Right ventricle myocardium inferior (tissue), 1 donor: ENCODE results near the gene NDUFS6. TPM values are rescaled to one million over a fixed set of nuclear protein-coding genes. Genes with fewer than 3 reads are reported as not detected.
"Not testable (repeated sequence)": the region's sequence is repeated elsewhere in the genome, so short reads cannot be mapped to it uniquely, and the experiment has no call there.

Experiments
- ATAC-seq: fragments of 200-7000 bp; cut with Tn5 transposase; one replicate; pipeline ENCODE4 v1.9.1; 2020; ENCODE audit warnings: mild to moderate bottlenecking, moderate library complexity
- DNase-seq: peaks from one replicate; pipeline ENCODE4 v3.0.0; 2021; ENCODE audit errors: missing footprints
- intact Hi-C: fragments of 100-400 bp; cut with DNase I; formaldehyde crosslinking; loops from one replicate; pipeline ENCODE4 v1.11.0; 2022
- total RNA-seq: library from RNA; stranded (reverse); fragmentation: NEBNext Ultra II Directional; extraction: Animal tissue kit (Norgen Biotek cat#: 25700); gene quantifications from one replicate; pipeline ENCODE4 v1.2.1, GENCODE V29; 2021
- donor health status: DM: no; HTN: yes; CAD: no; lungs with severe emphysema.

Gene NDUFS6
- total RNA-seq, 1 donor from 2014 or later, result 134 TPM

DNA sequence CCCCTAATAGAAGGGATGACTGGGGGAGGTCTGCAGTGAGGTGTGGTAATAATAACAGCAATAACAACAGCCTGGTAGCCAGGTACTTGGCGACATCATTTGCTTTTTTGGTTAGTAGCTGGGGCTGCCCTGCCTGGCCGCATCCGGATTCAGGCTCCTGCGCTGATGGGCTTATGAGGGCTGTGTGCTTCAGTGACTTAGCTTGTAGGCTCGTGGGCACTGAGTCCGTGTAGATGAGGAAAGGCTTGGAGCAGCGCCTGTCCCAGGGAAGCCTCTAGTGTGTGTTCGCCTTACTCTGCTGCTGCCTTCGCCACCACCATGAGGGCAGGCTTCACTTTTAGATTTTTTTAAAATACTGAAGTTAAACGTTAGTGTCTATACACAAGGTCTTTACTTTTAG lies 4.5 kb downstream of the NDUFS6 start:
- no peak for ATAC-seq
- DNase-seq, result no peak
- intact Hi-C loops, result no loop called here

DNA sequence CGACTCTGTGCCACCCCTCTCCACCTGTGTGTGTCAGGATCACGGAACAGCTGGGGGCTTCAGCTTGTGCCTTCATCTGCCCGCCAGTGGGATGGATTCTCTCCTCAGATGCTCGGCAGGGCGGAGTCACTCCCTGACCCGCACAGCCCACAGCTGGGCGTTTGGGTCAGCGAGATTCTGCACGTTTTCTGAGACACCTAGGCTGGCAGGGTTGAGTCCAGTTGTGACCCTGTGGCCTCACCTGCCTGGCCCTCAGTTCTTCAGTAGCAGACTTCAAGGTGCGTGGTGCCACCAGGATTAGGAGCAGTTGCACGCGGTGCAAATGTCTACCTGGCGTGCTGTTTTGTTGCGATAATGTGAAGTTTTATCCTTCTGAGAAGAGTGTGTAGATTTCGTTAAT lies 5.0 kb downstream of the NDUFS6 start:
- DNase-seq (no peak), ATAC-seq (no peak)
- intact Hi-C loops, result no loop called here

DNA sequence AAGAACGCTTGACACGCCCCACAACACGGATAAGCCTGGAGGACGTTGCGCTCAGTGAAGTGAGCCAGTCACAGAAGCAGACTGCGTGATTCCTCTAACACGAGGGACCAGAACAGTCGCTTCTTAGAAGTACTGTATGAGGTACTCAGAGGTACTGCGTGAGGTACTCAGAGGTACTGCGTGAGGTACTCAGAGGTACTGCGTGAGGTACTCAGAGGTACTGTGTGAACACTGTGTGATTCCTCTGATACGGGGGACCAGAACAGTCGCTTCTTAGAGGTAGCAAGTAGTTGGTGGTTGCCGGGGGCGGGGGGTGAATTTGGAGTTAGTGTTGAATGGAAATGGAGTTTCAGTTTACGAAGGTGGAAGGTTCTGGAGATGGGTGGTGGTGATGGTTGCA lies 5.8 kb downstream of the NDUFS6 start:
- no peak for ATAC-seq
- intact Hi-C loops, result no loop called here
- no peak for DNase-seq

DNA sequence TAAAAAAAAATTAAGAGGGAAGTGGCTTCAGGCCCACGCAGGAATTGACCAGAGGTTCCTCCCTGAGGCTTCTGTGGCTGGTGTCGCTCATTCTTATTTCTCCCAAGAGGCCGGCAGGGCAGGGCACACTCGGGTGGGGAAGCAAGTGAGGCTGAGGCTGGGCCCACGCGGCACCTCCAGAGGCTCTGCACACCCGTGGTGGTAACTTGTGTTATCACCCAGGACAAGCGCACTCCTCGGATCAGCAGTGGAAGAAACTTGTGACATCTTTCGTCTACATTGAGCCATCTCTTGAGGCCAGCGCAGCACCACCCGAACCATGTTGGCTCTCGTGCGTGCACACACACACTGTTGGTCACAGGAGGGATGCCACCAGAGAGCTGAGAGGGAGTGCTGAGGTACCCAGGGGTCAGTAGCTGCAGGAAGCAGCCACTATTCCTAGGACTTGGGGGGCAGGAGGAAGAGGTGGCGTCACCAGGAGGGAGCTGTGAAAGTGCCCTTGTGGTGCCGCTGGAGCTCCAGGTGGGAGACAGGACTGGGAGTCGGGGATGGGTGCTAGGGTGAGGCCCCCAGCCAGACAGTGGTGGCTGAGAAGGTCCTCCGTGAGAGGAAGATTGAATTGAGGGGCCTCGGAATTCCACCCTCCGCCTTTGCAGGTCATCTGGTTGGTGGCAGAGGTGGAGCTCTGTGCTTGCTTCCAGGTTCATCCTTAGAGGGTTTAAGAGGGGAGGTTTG lies 6.4 kb downstream of the NDUFS6 start:
- no peak for DNase-seq
- no peak for ATAC-seq
- intact Hi-C loops, result no loop called here

DNA sequence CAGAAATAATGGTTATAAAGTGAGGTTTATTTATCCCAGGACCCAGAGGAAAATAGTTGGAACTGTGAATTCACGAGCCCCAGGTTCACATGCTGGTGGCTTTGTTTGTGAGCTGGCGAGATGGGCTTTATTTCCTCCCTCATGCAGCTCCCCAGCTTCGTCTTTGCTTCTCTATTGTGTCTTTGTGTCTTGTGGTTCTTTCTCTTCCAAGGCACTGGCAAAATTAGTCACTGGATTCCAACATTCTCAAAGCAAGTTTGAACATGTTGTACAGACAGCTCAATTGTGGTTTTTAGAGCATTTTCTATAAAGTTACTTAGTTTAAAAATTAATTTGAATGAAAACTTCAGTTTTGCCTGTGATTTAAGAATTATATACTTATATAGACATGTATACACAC lies 7.2 kb downstream of the NDUFS6 start:
- intact Hi-C loops, result no loop called here
- ATAC-seq, result no peak
- DNase-seq, result no peak

DNA sequence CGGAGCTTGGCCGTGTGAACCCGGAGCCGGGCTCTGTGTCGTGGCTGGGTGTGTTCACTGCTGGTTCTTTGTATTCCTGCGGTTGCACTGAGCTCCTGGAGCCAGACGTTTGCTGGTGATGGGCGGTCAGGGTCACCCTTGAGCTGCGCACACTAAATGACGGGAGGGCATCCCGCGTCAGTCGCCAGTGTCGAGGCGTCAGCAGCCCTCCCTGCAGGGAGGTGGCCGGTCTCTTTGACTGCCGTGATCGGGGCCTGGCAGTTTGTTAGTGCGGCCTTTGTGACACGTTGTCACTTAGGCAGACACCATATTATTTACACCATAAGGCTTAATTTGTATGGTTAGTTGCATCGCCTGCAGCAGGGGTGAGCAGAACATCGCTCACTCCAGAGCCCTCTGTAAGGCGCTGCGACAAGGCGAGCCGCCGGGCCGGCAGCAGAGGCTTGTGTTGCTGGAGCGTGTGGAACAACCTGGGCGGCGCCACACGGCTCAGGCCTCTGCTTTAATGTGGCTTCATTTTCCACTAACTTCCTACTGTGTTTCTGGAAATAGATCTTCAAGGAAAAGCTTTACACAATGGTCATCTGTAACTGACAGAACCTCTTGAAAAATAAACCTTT lies 8.3 kb downstream of the NDUFS6 start:
- ATAC-seq (no peak), DNase-seq (peak; percentile 59)
- intact Hi-C loops, result no loop called here

DNA sequence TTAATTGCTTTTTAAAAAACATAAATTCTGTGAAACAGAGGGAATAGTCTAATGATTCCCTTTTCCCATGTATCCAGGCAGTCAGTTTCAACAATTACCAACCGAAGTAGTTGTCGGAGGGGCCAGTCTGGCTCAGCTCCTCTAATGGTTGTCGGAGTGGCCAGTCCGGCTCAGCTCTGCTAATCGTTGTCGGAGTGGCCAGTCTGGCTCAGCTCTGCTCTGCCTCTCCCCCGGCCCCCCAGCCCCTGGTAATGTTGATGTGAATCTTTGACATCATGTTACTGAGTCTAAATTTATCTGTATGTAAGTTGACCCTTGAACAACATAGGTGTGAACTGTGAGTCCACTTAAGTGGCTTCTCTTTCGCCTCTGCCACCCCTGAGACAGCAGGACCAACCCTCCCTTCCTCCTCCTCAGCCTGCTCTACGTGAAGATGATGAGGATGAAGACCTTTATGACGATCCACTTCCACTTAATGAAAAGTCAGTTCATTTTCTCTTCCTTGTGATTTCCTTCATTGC lies 9.4 kb downstream of the NDUFS6 start:
- DNase-seq (peak; percentile 37), ATAC-seq (no peak)
- intact Hi-C loops, result no loop called here

DNA sequence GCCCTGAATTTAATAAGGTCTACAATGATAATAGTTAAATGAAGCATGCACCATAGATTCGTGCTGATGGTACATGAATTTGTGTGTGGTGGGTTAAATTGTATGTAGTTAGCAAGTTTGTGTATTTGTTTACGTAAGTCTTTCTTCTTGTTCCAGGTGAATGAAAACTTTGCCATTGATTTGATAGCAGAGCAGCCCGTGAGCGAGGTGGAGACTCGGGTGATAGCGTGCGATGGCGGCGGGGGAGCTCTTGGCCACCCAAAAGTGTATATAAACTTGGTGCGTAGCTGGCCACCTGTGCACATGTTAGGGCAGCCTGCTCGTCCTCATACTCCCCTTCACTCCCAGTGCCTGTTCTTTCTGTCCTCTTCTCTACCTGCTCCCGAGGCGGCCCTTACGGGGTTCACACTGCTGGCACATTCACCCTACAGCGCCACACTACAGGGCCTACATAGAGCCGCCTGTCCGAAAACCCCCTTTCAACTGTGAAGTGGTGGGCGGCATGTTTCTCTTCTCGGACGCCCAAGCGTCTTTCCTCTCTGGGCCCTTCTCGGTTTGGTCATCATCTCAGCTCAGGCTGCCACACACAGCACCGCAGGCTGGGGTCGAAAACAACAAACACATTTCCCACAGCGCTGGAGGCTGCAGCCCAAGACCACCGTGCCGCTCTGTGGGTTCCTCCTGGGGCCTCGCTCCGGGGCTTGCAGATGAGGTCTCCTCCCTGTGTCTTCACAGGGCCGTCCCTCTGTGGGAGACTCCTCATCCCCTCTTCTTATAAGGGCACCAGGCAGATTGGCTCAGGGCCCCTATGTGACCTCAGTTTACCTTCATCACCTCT lies 13.2 kb downstream of the NDUFS6 start:
- DNase-seq, result no peak
- intact Hi-C loops, result no loop called here

DNA sequence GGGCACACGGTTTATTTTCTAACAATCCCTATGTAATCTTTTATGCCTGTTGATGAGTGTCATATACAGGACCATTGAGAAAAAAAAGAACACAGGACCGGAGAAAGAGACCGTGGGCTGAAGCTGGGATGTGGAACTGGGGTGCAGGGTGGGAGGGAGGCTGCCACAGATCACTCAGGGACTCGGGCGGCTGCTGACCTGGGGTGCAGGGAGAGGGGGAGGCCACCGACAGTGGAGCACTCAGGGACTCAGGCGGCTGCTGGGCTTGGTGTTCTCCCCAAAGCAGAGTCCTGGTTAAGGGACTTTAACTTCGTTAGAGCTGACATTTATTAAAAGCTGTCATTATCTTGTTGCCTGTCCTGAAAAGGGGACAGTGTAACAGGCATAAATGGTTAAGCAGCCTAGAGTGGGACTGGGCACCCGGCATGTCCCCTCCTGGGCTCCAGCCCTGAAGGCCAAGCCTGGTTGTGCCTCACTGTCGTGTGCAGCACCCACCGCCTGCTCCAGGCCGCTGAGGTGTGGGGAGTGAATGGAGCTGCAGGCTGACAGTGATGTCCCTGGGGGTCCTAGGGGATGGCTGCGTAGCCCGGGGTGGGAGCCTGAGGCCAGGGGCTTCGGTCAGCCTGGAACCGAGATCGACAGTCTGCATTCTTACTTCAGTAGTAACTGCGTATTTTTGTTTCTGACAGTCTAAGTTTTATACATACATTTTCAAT lies 14.0 kb downstream of the NDUFS6 start:
- intact Hi-C loops, result no loop called here
- DNase-seq (no peak), ATAC-seq (no peak)

More for the DNA sequence above, 13.2 kb downstream of the NDUFS6 start:
- no peak for ATAC-seq

DNA sequence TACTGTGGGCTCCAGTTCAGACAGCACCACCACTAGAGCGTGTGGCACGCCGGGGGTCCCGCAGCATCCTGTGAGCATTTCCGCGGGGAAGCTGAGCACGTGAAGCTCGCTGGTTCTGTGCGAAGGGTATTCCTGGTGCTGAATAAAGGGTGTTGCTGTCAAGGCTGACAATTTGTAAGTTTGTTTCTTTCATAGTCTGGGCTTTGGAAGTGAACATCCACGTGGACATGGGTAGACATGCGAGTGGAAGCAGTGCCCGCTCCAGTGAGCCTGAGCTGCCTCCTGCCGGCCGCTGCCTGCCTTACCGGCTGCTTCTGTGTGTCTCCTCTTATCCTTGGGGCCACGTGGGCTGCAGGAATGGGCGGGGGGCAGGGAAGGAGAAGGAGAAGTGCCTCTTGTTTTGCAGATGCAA lies 14.7 kb downstream of the NDUFS6 start:
- DNase-seq, result no peak
- no peak for ATAC-seq
- intact Hi-C loops, result no loop called here

DNA sequence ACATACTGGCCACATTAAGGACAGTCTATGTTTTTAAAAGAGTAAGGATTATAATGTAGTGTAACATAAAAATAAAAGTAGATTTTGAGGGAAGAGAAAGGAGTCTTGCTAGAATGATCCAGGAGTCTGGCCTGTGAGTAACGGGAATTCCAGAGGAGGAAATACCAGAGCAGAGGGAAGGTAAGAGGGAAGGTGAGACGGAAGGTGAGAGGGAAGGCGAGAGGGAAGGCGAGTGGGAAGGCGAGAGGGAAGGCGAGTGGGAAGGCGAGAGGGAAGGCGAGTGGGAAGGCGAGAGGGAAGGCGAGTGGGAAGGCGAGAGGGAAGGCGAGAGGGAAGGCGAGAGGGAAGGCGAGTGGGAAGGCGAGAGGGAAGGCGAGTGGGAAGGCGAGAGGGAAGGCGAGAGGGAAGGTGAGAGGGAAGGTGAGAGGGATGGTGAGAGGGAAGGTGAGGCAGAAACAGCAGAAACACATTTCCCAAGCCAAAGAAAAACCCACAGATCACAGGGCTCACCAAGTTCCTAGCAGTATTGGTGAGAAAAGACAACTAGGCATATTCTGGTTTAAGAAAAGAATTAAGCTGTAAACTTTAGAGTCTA lies 15.4 kb downstream of the NDUFS6 start:
- intact Hi-C loops, DNase-seq, ATAC-seq: not testable (repeated sequence)

DNA sequence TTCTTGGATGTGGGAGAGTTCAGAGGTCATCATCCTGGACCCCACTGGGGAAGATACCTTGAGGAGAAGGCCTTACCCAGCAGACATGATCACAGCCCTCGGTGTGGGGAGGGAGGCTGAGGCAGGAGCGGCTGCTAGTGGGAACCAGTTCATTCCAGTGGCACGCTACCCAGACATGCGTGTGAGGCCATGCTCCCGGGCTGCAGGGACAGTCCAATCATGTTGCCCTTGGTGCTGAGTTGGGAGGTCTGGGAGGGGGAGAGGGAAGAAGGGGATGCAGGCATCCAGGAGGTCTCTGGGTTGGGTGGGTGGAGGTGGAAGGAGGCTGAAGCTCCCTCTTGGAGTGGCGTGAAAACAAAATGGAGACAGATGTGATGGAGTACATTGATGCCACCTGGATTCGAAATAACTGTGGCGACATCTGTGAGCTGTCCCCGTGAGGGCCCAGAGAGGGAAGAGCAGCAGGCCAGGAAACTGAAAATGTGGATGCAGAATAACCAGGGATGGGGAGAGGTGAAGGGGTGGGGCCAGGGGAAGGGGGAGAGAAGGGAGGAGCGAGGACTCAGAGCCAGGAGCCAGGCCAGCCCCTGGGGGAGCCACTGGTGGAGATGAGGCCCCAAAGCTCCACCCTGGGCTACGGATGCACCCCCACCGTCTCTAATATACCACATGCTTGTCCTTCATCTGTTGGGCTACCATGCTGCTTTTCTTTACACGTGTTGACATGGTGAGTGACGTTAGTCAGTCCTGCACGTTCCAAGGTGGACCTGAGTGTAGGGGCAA lies 16.2 kb downstream of the NDUFS6 start:
- no peak for ATAC-seq
- intact Hi-C loops, result no loop called here

DNA sequence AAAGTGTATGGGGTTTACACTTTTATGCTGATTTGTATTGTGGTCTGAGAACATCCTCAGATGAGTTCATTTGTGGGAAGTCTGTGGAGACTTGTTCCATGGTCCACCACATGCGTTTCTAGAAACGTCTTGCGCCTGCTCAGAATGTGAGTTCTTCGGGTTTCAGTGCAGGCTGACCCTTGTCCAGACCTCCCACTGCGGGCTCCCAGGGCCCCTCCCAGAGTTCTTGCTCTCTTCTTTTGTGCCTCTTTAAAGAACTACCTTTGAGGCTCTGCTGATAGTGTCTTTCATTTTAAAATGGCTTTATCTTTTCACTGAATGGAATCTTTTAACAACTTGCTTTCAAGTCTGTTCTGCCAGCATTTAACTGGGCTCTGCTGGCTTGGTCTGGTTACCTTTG lies 17.6 kb downstream of the NDUFS6 start:
- intact Hi-C loops, result no loop called here
- no peak for DNase-seq
- no peak for ATAC-seq

More for the DNA sequence above, 16.2 kb downstream of the NDUFS6 start:
- DNase-seq, result no peak

DNA sequence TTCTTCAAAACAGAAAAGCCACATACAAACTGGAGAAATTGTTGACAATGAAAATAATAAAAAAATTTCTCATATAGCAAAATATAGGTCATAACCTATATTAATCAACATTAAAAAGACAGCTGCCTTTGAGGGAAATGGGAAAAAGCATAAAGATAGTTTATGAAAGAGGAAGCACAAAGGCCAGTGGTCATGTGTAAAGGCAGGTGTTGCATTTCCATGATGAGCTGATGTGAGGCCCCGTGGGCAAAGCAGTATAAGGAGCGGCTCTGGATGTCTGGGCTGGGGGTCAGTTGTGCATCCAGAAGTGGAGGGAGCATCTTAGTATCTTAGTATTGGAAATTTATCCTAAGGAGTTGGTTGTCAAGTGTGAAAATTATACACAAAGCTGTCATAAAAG lies 18.3 kb downstream of the NDUFS6 start:
- DNase-seq (no peak), ATAC-seq (no peak)
- intact Hi-C loops, result no loop called here

DNA sequence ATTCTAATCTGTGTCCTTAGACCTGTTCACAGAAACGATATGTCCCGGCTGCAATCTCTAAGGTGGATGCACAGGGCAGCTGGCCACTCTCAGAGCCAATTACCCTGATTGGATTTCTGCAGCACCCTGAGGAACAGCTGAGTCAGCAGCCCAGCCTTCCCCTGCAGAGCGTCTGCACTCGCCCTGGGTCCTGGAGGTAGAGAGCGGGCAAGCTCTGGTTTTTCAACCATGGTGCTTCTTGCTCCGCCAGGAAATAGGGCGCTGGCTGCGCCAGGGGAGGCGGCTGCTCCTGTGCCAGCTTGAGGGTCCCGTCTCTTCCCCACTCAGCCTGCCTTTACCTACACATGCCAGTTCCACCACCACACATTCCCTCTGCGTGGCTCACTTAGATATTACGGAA lies 19.2 kb downstream of the NDUFS6 start:
- ATAC-seq (no peak), DNase-seq (peak; percentile 34)
- intact Hi-C loops, result no loop called here

DNA sequence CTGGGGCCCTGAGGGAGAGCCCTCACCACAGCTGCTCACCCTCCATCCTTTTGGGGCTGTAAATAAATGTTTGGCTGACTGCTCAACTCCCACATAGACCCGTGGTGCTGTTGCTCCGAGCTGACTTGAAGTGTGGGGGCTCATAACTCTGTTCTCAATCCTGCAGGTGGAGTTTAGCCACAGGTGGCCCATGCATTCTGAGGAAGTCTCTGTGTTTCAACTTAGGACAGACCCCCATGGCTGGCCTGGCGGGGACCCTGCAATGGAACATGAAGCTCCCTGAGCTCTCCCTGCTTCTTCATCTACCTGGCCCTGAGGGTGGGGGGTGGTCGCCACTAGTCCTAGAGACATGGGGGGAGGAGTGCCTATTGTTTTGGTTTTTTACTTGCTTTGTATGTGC lies 19.7 kb downstream of the NDUFS6 start:
- intact Hi-C loops, result no loop called here
- DNase-seq, result peak; percentile 17
- no peak for ATAC-seq

DNA sequence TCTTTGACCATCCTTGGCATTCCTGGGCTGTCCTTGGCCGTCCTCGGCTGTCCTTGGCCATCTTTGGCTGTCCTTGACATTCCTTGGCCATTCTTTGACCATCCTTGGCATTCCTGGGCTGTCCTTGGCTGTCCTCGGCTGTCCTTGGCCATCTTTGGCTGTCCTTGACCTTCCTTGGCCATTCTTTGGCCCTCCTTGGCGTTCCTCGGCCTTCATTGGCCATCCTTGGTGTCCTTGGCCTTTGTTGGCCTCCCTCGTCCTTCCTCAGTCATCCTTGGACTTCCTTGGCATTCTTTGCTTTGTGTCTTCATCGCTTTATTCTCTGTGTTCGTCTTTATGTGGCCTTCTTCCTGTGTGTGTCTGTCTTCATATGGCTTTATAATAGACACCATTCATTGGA lies 20.7 kb downstream of the NDUFS6 start:
- ATAC-seq (no peak), DNase-seq (no peak)
- intact Hi-C loops, result no loop called here
